Neutrophil (primary cell): ENCODE data around the gene UGGT1.

ENCODE experiments used
- H3K27ac ChIP-seq: fragments of 200-600 bp; sonication (generic); 2 replicates; pipeline ENCODE4 v1.5.1; 2016; ENCODE audit warnings: mild to moderate bottlenecking, moderate library complexity
- H3K27me3 ChIP-seq: fragments of 200-600 bp; sonication (generic); 2 replicates; pipeline ENCODE4 v1.6.0; 2016; ENCODE audit warnings: mild to moderate bottlenecking
- H3K36me3 ChIP-seq: fragments of 200-600 bp; sonication (generic); 2 replicates; pipeline ENCODE4 v1.5.1; 2017
- H3K4me1 ChIP-seq, 2 experiments: fragments of 200-600 bp in 1 of 2; sonication (generic) in 1 of 2; 1 replicate in 1 of 2; 2 replicates in 1 of 2; pipeline versions ENCODE4 v1.5.1 to v1.6.1; 2013 to 2016; ENCODE audit warnings: low read depth in 1 of 2, low read length in 1 of 2, mild to moderate bottlenecking in 1 of 2, moderate library complexity in 1 of 2; ENCODE audit not compliant: control insufficient read depth in 1 of 2, insufficient read depth in 1 of 2
- H3K4me3 ChIP-seq, 2 experiments: fragments of 200-600 bp in 1 of 2; sonication (generic) in 1 of 2; 1 replicate in 1 of 2; 2 replicates in 1 of 2; pipeline ENCODE4 v1.5.1; 2013 to 2016; ENCODE audit warnings: low read depth in 1 of 2, low read length in 1 of 2, mild to moderate bottlenecking in 1 of 2, moderate library complexity in 1 of 2
- H3K9me3 ChIP-seq: fragments of 200-600 bp; sonication (generic); 2 replicates; pipeline ENCODE4 v1.5.1; 2016
- TF ChIP-seq, protein P1 (sequence below): fragments of 200-600 bp; sonication (generic); IDR thresholded peaks from 2 replicates; pipeline ENCODE4 v1.5.1; 2016; ENCODE audit warnings: antibody characterized with exemption

The UGGT1 gene

DNA sequence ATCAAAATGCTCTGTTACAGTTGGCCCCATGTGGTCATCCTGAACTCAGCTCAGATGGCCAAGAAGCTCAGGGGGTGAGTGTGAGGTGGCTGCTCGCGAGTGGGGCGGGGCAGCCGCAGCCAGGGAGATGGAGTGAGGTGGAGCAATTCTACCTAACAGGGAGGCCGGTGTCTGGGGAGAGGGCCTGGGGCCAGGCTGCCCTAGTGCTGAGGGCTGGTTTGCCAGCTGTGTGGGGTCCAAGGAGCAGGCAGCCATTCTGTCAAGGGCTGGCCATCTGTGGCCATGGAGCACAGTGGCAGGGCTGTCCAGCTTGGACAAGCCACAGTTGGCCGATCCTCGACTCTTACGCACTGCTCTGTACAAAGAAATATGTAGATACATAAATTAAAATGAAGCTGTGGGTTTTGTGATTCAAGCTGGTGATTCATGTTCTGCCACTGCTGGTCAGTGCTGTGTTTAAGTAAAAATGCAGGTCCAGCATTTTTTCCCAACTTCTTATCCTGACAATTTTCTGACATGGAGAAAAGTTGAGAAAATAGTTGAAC is 145.6 kb downstream of the UGGT1 start:
- Histone ChIP-seq H3K9me3 (no peaks in the 10 kb centered on the region), H3K4me1 (peaks cover 9 to 11% of the 10 kb centered on the region in 2 experiments), H3K27ac (no peak overlapping the region), H3K4me3 (no peak overlapping the region), H3K27me3 (peaks cover 14% of the 10 kb centered on the region), H3K36me3 (no peaks in the 10 kb centered on the region)
- TF ChIP-seq, protein P1, sequence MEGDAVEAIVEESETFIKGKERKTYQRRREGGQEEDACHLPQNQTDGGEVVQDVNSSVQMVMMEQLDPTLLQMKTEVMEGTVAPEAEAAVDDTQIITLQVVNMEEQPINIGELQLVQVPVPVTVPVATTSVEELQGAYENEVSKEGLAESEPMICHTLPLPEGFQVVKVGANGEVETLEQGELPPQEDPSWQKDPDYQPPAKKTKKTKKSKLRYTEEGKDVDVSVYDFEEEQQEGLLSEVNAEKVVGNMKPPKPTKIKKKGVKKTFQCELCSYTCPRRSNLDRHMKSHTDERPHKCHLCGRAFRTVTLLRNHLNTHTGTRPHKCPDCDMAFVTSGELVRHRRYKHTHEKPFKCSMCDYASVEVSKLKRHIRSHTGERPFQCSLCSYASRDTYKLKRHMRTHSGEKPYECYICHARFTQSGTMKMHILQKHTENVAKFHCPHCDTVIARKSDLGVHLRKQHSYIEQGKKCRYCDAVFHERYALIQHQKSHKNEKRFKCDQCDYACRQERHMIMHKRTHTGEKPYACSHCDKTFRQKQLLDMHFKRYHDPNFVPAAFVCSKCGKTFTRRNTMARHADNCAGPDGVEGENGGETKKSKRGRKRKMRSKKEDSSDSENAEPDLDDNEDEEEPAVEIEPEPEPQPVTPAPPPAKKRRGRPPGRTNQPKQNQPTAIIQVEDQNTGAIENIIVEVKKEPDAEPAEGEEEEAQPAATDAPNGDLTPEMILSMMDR = no peak

DNA sequence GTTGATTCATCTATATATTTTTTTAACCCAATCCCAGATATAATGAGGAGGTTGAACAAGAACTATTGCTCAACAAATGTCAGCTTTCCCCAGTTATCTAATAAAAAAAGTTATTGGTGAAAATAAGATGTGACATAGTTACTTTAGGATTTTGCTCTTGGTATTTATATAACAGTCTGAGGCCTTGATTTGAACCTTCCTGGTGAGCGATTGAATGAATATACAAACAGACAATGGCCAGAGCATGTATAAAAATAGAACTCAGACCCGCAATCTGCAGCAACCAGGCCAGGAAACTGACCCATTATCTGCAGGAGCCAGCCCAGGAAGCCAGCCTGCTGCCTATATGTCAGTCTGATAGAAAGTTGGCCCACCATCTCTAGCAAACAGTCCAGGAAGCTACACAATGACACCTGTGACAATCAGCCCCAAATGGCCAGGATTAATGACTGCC is 146.1 kb downstream of the UGGT1 start:
- H3K9me3 ChIP-seq = no peaks in the 10 kb centered on the region

DNA sequence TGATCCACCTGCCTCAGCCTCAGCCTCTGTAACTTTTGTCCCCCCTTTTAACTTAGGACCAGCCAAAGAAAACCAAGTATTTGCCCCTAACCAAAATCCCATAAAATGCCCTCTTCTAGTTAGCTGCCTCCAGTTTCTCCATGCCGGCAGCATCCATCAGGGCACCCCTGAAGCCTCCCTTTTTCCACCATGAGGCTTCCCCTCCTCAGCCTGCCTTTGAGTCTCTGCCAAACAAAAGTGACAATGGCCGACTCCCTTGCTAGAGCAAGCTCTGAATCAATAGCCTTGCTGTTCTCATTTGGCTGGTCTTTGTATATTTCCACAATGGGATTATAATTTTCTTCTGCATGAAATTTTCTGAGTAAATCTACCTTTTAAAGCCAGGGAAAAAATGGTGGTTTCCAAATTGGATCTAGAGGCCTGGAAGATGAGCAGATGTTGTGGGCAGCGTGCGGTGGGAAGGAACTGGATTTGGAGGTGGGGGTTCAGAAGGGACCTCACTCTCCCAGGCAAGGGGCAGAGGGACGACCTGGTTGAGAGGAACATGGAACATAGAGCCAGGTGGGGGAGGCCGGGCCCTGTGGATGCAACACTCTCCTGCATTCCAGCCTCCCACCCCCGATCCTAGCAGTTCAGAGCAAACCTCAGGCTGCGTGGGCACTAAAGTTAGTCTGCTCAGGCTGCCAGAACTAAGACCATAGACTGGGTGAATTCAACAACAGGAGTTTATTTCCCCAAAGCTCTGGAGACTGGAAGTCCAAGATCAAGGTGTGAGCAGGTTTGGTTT is 147.1 kb downstream of the UGGT1 start:
- Histone ChIP-seq H3K9me3 (no peaks in the 10 kb centered on the region), H3K27ac (no peak overlapping the region), H3K4me1 (peaks cover 4% of the 10 kb centered on the region in 2 experiments), H3K4me3 (no peak overlapping the region), H3K27me3 (peaks cover 3% of the 10 kb centered on the region), H3K36me3 (no peaks in the 10 kb centered on the region)
- TF ChIP-seq, protein P1 = no peak

More for the DNA sequence above, 146.1 kb downstream of the UGGT1 start:
- Histone ChIP-seq H3K4me1 (peaks cover 9 to 11% of the 10 kb centered on the region in 2 experiments), H3K27me3 (peaks cover 11% of the 10 kb centered on the region), H3K36me3 (no peaks in the 10 kb centered on the region), H3K4me3 (no peak overlapping the region), H3K27ac (no peak overlapping the region)
- TF ChIP-seq, protein P1 = no peak

DNA sequence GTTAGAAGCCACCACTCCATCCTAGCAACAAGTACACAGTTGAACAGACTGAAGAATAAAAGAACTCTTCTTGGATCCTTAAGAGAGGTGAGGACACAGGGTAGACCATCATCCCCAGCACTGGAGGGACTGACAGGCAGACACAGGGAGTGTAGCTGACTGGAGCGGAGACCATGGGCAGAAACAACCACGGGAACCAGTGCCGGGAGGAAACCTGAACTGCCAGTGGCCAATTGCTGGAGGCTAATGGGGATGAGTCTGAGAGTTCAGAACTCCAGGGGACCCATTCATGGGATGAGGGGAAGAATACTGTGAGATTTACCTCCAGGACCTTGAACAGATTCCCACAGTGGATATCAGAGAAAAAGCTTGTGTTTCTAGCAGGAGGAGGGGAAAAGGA is 150.9 kb downstream of the UGGT1 start:
- no peaks in the 10 kb centered on the region for H3K36me3 ChIP-seq
- peaks cover 3% of the 10 kb centered on the region for H3K27me3 ChIP-seq
- H3K27ac ChIP-seq = no peak overlapping the region
- H3K9me3 ChIP-seq = no peaks in the 10 kb centered on the region
- no peak overlapping the region for H3K4me3 ChIP-seq
- TF ChIP-seq, protein P1 = no peak
- no peaks in the 10 kb centered on the region for H3K4me1 ChIP-seq
